H1 (cell line): ENCODE data around the gene HSPA1B.
"Not testable (repeated sequence)": the region's sequence is repeated elsewhere in the genome, so short reads cannot be mapped to it uniquely, and the experiment has no call there.

Experiments
- CEBPB ChIP-seq: IDR thresholded peaks from 2 replicates; pipeline ENCODE4 v1.6.1; 2012; ENCODE audit warnings: low read depth, low read length
- CREB1 ChIP-seq: IDR thresholded peaks from 2 replicates; pipeline ENCODE4 v1.6.1; 2012; ENCODE audit warnings: inconsistent platforms
- CTCF ChIP-seq, 3 experiments: IDR thresholded peaks; 1 replicate in 2 of 3; 2 replicates in 1 of 3; pipeline versions ENCODE4 v1.5.1 to v1.6.1; 2011; ENCODE audit warnings: low read length in 3 of 3, mild to moderate bottlenecking in 3 of 3, inconsistent platforms in 2 of 3, low read depth in 1 of 3, moderate library complexity in 1 of 3; ENCODE audit not compliant: insufficient read depth in 1 of 3; ENCODE audit errors: control extremely low read depth in 1 of 3
- EP300 ChIP-seq, 2 experiments: IDR thresholded peaks; 1 replicate in 1 of 2; 2 replicates in 1 of 2; pipeline ENCODE4 v1.6.1; 2011 to 2012; ENCODE audit warnings: low read depth in 2 of 2, low read length in 2 of 2, mild to moderate bottlenecking in 2 of 2, borderline replicate concordance in 1 of 2, inconsistent platforms in 1 of 2, moderate library complexity in 1 of 2
- EZH2 ChIP-seq: fragments of 200-600 bp; sonication (generic); IDR thresholded peaks from 2 replicates; pipeline ENCODE4 v1.7.1; 2012; ENCODE audit warnings: low read depth, mild to moderate bottlenecking, moderate library complexity, low read length, inconsistent platforms; ENCODE audit not compliant: severe bottlenecking
- JUN ChIP-seq: IDR thresholded peaks from 2 replicates; pipeline ENCODE4 v1.6.1; 2011; ENCODE audit warnings: low read depth, mild to moderate bottlenecking, improper control_type of control experiment, low read length
- NRF1 ChIP-seq: IDR thresholded peaks from 2 replicates; pipeline ENCODE4 v1.6.1; 2011; ENCODE audit warnings: mild to moderate bottlenecking, low read depth, low read length, improper control_type of control experiment
- POLR2A ChIP-seq, 2 experiments: IDR thresholded peaks; 1 replicate in 1 of 2; 2 replicates in 1 of 2; pipeline ENCODE4 v1.6.1; 2011; ENCODE audit warnings: low read depth in 2 of 2, low read length in 2 of 2, mild to moderate bottlenecking in 2 of 2; ENCODE audit errors: control extremely low read depth in 1 of 2
- POLR2AphosphoS5 ChIP-seq: IDR thresholded peaks from 2 replicates; pipeline ENCODE4 v1.6.1; 2011; ENCODE audit warnings: low read depth, low read length
- POU5F1 ChIP-seq: IDR thresholded peaks from 2 replicates; pipeline ENCODE4 v1.6.1; 2011; ENCODE audit warnings: low read depth, mild to moderate bottlenecking, low read length, moderate library complexity
- RAD21 ChIP-seq, 2 experiments: IDR thresholded peaks in 1 of 2; conservative IDR thresholded peaks in 1 of 2; 2 replicates each; pipeline ENCODE4 v1.6.1; 2011; ENCODE audit warnings: low read depth in 2 of 2, low read length in 2 of 2, improper control_type of control experiment in 1 of 2, inconsistent platforms in 1 of 2, mild to moderate bottlenecking in 1 of 2, moderate library complexity in 1 of 2
- SP1 ChIP-seq: IDR thresholded peaks from 2 replicates; pipeline ENCODE4 v1.6.1; 2011; ENCODE audit warnings: low read depth, low read length
- ZNF274 ChIP-seq: IDR thresholded peaks from 2 replicates; pipeline ENCODE4 v1.7.0; 2012; ENCODE audit warnings: low read length, borderline replicate concordance; ENCODE audit errors: extremely low read depth
- TF ChIP-seq, protein P1 (sequence below): IDR thresholded peaks from 2 replicates; pipeline ENCODE4 v1.6.1; 2011; ENCODE audit warnings: low read length, improper control_type of control experiment

- not testable (repeated sequence) for TF ChIP-seq EZH2; CEBPB; CTCF (IDR thresholded peaks at IDR 0.05; ENCODE audit: control extremely low read depth in 1 of 3, insufficient read depth in 1 of 3, low read depth in 1 of 3, low read length in 3 of 3); RAD21 (IDR thresholded peaks at IDR 0.05 in 1 of 2, conservative IDR thresholded peaks at IDR 0.05 in 1 of 2; ENCODE audit: low read depth in 2 of 2, low read length in 2 of 2); SP1; ZNF274; NRF1; POLR2AphosphoS5; POU5F1; EP300 (IDR thresholded peaks at IDR 0.05; ENCODE audit: borderline replicate concordance in 1 of 2, low read depth in 2 of 2, low read length in 2 of 2); CREB1; POLR2A (IDR thresholded peaks at IDR 0.05; ENCODE audit: control extremely low read depth in 1 of 2, low read depth in 2 of 2, low read length in 2 of 2); JUN
- TF ChIP-seq, protein P1, sequence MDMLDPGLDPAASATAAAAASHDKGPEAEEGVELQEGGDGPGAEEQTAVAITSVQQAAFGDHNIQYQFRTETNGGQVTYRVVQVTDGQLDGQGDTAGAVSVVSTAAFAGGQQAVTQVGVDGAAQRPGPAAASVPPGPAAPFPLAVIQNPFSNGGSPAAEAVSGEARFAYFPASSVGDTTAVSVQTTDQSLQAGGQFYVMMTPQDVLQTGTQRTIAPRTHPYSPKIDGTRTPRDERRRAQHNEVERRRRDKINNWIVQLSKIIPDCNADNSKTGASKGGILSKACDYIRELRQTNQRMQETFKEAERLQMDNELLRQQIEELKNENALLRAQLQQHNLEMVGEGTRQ: not testable (repeated sequence)
Measured at GRCh38 chr6:31823592-31824196, 3.8 kb upstream of the HSPA1B start.
